ENCODE results near the gene TYW5.

The TYW5 gene

GRCh38 chr2:199972088-199972626 is 16.9 kb upstream of the TYW5 start:
- no peak for DNase-seq

GRCh38 chr2:199968126-199968525 is 12.8 kb upstream of the TYW5 start:
- DNase-seq = no peak

GRCh38 chr2:199966976-199967375 is 11.7 kb upstream of the TYW5 start:
- no peak for DNase-seq

GRCh38 chr2:199966405-199966804 is 11.1 kb upstream of the TYW5 start:
- DNase-seq = no peak

- no peak for DNase-seq
Observed at GRCh38 chr2:199962203-199962602, 6.9 kb upstream of the TYW5 start.

- no peak for DNase-seq
Observed at GRCh38 chr2:199958014-199958413, 2.7 kb upstream of the TYW5 start.

GRCh38 chr2:199956062-199956380 is 730 bp upstream of the TYW5 start:
- DNase-seq = no peak

- no peak for DNase-seq
Observed at GRCh38 chr2:199955007-199955338, 318 bp downstream of the TYW5 start.

GRCh38 chr2:199951023-199951422 is 4.3 kb downstream of the TYW5 start:
- no peak for DNase-seq

- DNase-seq = no peak
Observed at GRCh38 chr2:199950396-199950795, 4.9 kb downstream of the TYW5 start.

GRCh38 chr2:199946836-199947235 is 8.5 kb downstream of the TYW5 start:
- no peak for DNase-seq

GRCh38 chr2:199946196-199946595 is 9.1 kb downstream of the TYW5 start:
- DNase-seq = no peak

- no peak for DNase-seq
Observed at GRCh38 chr2:199943373-199943772, 11.9 kb downstream of the TYW5 start.

GRCh38 chr2:199940373-199940772 is 14.9 kb downstream of the TYW5 start:
- peak; percentile 1 for DNase-seq

GRCh38 chr2:199936554-199936953 is 18.7 kb downstream of the TYW5 start:
- DNase-seq = no peak

- no peak for DNase-seq
Observed at GRCh38 chr2:199933466-199933865, 21.8 kb downstream of the TYW5 start.

GRCh38 chr2:199932312-199932855 is 22.9 kb downstream of the TYW5 start:
- no peak for DNase-seq

GRCh38 chr2:199929262-199929661 is 26.0 kb downstream of the TYW5 start:
- DNase-seq = no peak

GRCh38 chr2:199928626-199929025 is 26.7 kb downstream of the TYW5 start:
- DNase-seq = no peak

- DNase-seq = no peak
Observed at GRCh38 chr2:199928226-199928625, 27.1 kb downstream of the TYW5 start.

GRCh38 chr2:199926806-199927205 is 28.5 kb downstream of the TYW5 start:
- no peak for DNase-seq

GRCh38 chr2:199923924-199924323 is 31.4 kb downstream of the TYW5 start:
- no peak for DNase-seq

- DNase-seq = no peak
Observed at GRCh38 chr2:199922856-199923255, 32.4 kb downstream of the TYW5 start.

GRCh38 chr2:199916980-199917379 is 38.3 kb downstream of the TYW5 start:
- no peak for DNase-seq

- no peak for DNase-seq
Observed at GRCh38 chr2:199914372-199914958, 40.8 kb downstream of the TYW5 start.

All from NCI-H524 treated with DMSO at 0.1 percent for 48 hours (cell line).